IMR-90 (cell line): ENCODE measurements around the gene KIRREL1. TPM values are rescaled to one million over a fixed set of nuclear protein-coding genes. Genes with fewer than 3 reads are reported as not detected.

Experiments used
- ATAC-seq: fragments of 200-7000 bp; cut with Tn5 transposase; 2 replicates; pipeline ENCODE4 v1.9.1; 2020; ENCODE audit warnings: low read depth, mild to moderate bottlenecking, moderate library complexity
- BruUV-seq: library from RNA; stranded (reverse); fragments of 400-500 nt; replicated peaks from 2 replicates; lab custom pipeline; 2021; lab: Mats Ljungman, UMichigan
- CTCF ChIA-PET: fragments of 300-600 bp; formaldehyde crosslinking; extraction: SDS; loops from one replicate; lab custom pipeline; 2021; ENCODE audit warnings: antibody characterized with exemption; lab: Yijun Ruan, JAX
- POLR2A ChIA-PET: fragments of 300-600 bp; sonication (Branson Sonifier 250); formaldehyde crosslinking; loops from one replicate; lab custom pipeline; 2022; ENCODE audit warnings: antibody characterized with exemption; ENCODE audit not compliant: unreplicated experiment; lab: Charles Lee
- DNase-seq: peaks from one replicate; pipeline ENCODE4 v3.0.0; 2013
- H2AFZ ChIP-seq: replicated peaks from 2 replicates; pipeline ENCODE3; 2013; ENCODE audit warnings: low read length, mild to moderate bottlenecking; ENCODE audit not compliant: poor library complexity
- H2AK5ac ChIP-seq: 2 replicates; pipeline ENCODE4 v1.6.1; 2013; ENCODE audit warnings: low read depth, low read length, inconsistent platforms
- H2AK9ac ChIP-seq: replicated peaks from 2 replicates; pipeline ENCODE3; 2013; ENCODE audit warnings: mild to moderate bottlenecking, low read depth, low read length, moderate library complexity; ENCODE audit not compliant: poor library complexity
- H2BK120ac ChIP-seq: 2 replicates; pipeline ENCODE4 v1.6.1; 2013; ENCODE audit warnings: low read depth, low read length, inconsistent platforms
- H2BK15ac ChIP-seq: 3 replicates; pipeline ENCODE4 v1.6.1; 2013; ENCODE audit warnings: low read depth, low read length, inconsistent platforms
- H2BK20ac ChIP-seq: 2 replicates; pipeline ENCODE4 v1.6.1; 2013; ENCODE audit warnings: low read depth, mild to moderate bottlenecking, inconsistent platforms, low read length, moderate library complexity
- H2BK5ac ChIP-seq: 2 replicates; pipeline ENCODE4 v1.6.1; 2013; ENCODE audit warnings: mild to moderate bottlenecking, low read depth, low read length, inconsistent platforms; ENCODE audit not compliant: poor library complexity, severe bottlenecking
- H3K14ac ChIP-seq: replicated peaks from 2 replicates; pipeline ENCODE4 v1.6.1; 2013; ENCODE audit warnings: low read depth, low read length, inconsistent platforms
- H3K18ac ChIP-seq: 2 replicates; pipeline ENCODE4 v1.6.1; 2013; ENCODE audit warnings: low read depth, low read length, control low read depth
- H3K23ac ChIP-seq: 2 replicates; pipeline ENCODE4 v1.6.1; 2013; ENCODE audit warnings: low read depth, low read length, inconsistent platforms
- H3K27ac ChIP-seq: 2 replicates; pipeline ENCODE4 v1.5.1; 2013; ENCODE audit warnings: mild to moderate bottlenecking, control low read depth, low read length; ENCODE audit not compliant: insufficient read depth
- H3K27me3 ChIP-seq: 2 replicates; pipeline ENCODE4 v1.6.1; 2013; ENCODE audit warnings: low read length; ENCODE audit not compliant: control insufficient read depth, insufficient read depth
- H3K36me3 ChIP-seq: 2 replicates; pipeline ENCODE4 v1.6.1; 2013; ENCODE audit warnings: low read length, mixed read lengths; ENCODE audit not compliant: control insufficient read depth, insufficient read depth
- H3K4ac ChIP-seq: 2 replicates; pipeline ENCODE4 v1.6.1; 2013; ENCODE audit warnings: low read depth, low read length, inconsistent platforms
- H3K4me1 ChIP-seq: 2 replicates; pipeline ENCODE4 v1.6.1; 2013; ENCODE audit warnings: low read length, mixed read lengths; ENCODE audit not compliant: control insufficient read depth, insufficient read depth
- H3K4me2 ChIP-seq: 2 replicates; pipeline ENCODE4 v1.6.1; 2013; ENCODE audit warnings: low read depth, mild to moderate bottlenecking, control low read depth, low read length, moderate library complexity
- H3K4me3 ChIP-seq: 2 replicates; pipeline ENCODE4 v1.5.1; 2013; ENCODE audit warnings: low read depth, mild to moderate bottlenecking, control low read depth, low read length, moderate library complexity; ENCODE audit not compliant: insufficient read depth
- H3K56ac ChIP-seq: 2 replicates; pipeline ENCODE4 v1.6.1; 2013; ENCODE audit warnings: low read length, inconsistent platforms; ENCODE audit not compliant: insufficient read depth; ENCODE audit errors: extremely low read depth
- H3K79me1 ChIP-seq, 2 experiments: 2 replicates each; pipeline ENCODE4 v1.6.1; 2013; ENCODE audit warnings: low read length in 2 of 2, inconsistent platforms in 1 of 2, low read depth in 1 of 2
- H3K9ac ChIP-seq: 2 replicates; pipeline ENCODE4 v1.6.1; 2013; ENCODE audit warnings: low read depth, low read length, control low read depth
- H3K9me1 ChIP-seq: 2 replicates; pipeline ENCODE4 v1.6.1; 2013; ENCODE audit warnings: low read length, inconsistent platforms; ENCODE audit not compliant: insufficient read depth
- H3K9me3 ChIP-seq: 2 replicates; pipeline ENCODE4 v1.6.1; 2013; ENCODE audit warnings: low read length; ENCODE audit not compliant: control insufficient read depth, insufficient read depth
- H4K20me1 ChIP-seq: 2 replicates; pipeline ENCODE4 v1.6.1; 2013; ENCODE audit warnings: low read length, inconsistent platforms; ENCODE audit not compliant: insufficient read depth
- H4K5ac ChIP-seq: 2 replicates; pipeline ENCODE4 v1.6.1; 2013; ENCODE audit warnings: mild to moderate bottlenecking, low read depth, low read length, control low read depth
- H4K8ac ChIP-seq, 2 experiments: 2 replicates each; pipeline ENCODE4 v1.6.1; 2013; ENCODE audit warnings: low read depth in 2 of 2, low read length in 2 of 2, control low read depth in 1 of 2, inconsistent platforms in 1 of 2
- H4K91ac ChIP-seq: 2 replicates; pipeline ENCODE4 v1.6.1; 2013; ENCODE audit warnings: low read depth, low read length, inconsistent platforms; ENCODE audit not compliant: insufficient read depth
- BHLHE40 ChIP-seq: fragments of 150-350 bp; IDR thresholded peaks from 2 replicates; pipeline ENCODE4 v1.6.1; 2016; ENCODE audit warnings: mild to moderate bottlenecking, low read depth, low read length
- CEBPB ChIP-seq: IDR thresholded peaks from 2 replicates; pipeline ENCODE4 v1.6.1; 2012; ENCODE audit warnings: low read depth, low read length, improper control_type of control experiment
- CHD1 ChIP-seq: IDR thresholded peaks from 2 replicates; pipeline ENCODE4 v1.6.1; 2012; ENCODE audit warnings: low read depth, low read length, improper control_type of control experiment
- ELK1 ChIP-seq: fragments of 150-350 bp; IDR thresholded peaks from 2 replicates; pipeline ENCODE4 v1.6.1; 2016; ENCODE audit warnings: low read depth, mild to moderate bottlenecking, low read length, moderate library complexity, borderline replicate concordance
- FOS ChIP-seq: fragments of 150-350 bp; IDR thresholded peaks from 2 replicates; pipeline ENCODE4 v1.6.1; 2016; ENCODE audit warnings: low read depth, low read length
- MAFK ChIP-seq: IDR thresholded peaks from 2 replicates; pipeline ENCODE4 v1.6.1; 2012; ENCODE audit warnings: low read depth, low read length, improper control_type of control experiment
- MAZ ChIP-seq: IDR thresholded peaks from 2 replicates; pipeline ENCODE4 v1.6.1; 2012; ENCODE audit warnings: low read depth, mild to moderate bottlenecking, low read length, improper control_type of control experiment, moderate library complexity, borderline replicate concordance
- MXI1 ChIP-seq: IDR thresholded peaks from 2 replicates; pipeline ENCODE4 v1.6.1; 2012; ENCODE audit warnings: low read depth, mild to moderate bottlenecking, low read length, moderate library complexity, borderline replicate concordance
- NFE2L2 ChIP-seq: fragments of 150-350 bp; IDR thresholded peaks from 2 replicates; pipeline ENCODE4 v1.6.1; 2016; ENCODE audit warnings: low read depth, mild to moderate bottlenecking, low read length
- RAD21 ChIP-seq: IDR thresholded peaks from 2 replicates; pipeline ENCODE4 v1.6.1; 2012; ENCODE audit warnings: low read length, improper control_type of control experiment
- RCOR1 ChIP-seq: IDR thresholded peaks from 2 replicates; pipeline ENCODE4 v1.6.1; 2012; ENCODE audit warnings: mild to moderate bottlenecking, low read length, improper control_type of control experiment; ENCODE audit not compliant: insufficient replicate concordance
- RFX5 ChIP-seq: IDR thresholded peaks from 2 replicates; pipeline ENCODE4 v1.8.0; 2012; ENCODE audit warnings: low read depth, mild to moderate bottlenecking, low read length, moderate library complexity
- SMC3 ChIP-seq: fragments of 150-350 bp; IDR thresholded peaks from 2 replicates; pipeline ENCODE4 v1.6.1; 2016; ENCODE audit warnings: low read depth, mild to moderate bottlenecking, antibody characterized with exemption, low read length, moderate library complexity
- WGBS, 2 experiments: methylation state at CpG; one replicate each; pipeline versions ENCODE4 v1.1.5 to v1.1.7; 2013; ENCODE audit warnings: missing lambda C conversion rate in 2 of 2; ENCODE audit not compliant: insufficient read length in 1 of 2; ENCODE audit errors: extremely low coverage in 2 of 2; 5-methylcytosine and 5-hydroxymethylcytosine counted together
- dilution Hi-C: fragments of 300-500 bp; cut with HindIII; formaldehyde crosslinking; loops from one replicate; pipeline ENCODE4 v1.14.3; 2018; ENCODE audit warnings: low sequenced_read_pairs; ENCODE audit not compliant: unreplicated experiment
- in situ Hi-C: fragments of 300-500 bp; cut with MboI; formaldehyde crosslinking; loops from 3 replicates; pipeline ENCODE4 v1.14.3; 2019; ENCODE audit warnings: low sequenced_read_pairs, inconsistent platforms, mixed read lengths
- intact Hi-C: fragments of 100-400 bp; cut with micrococcal nuclease; formaldehyde crosslinking; loops from 2 replicates; pipeline ENCODE4 v1.10.0; 2022
- polyA plus RNA-seq, 3 experiments: library from polyadenylated mRNA; depleted of rRNA; stranded (reverse); fragments of >200 nt; gene quantifications; 2 replicates each; pipeline ENCODE4 v1.2.3, GENCODE V29; 2012; ENCODE audit warnings: low replicate concordance in 1 of 3
- total RNA-seq: library from RNA; depleted of rRNA; stranded (reverse); fragments of >200 nt; gene quantifications from 2 replicates; pipeline ENCODE4 v1.2.3, GENCODE V29; 2012
- TF ChIP-seq, protein P1 (sequence below): conservative IDR thresholded peaks from 2 replicates; pipeline ENCODE4 v1.5.1; 2012; ENCODE audit warnings: mild to moderate bottlenecking, low read depth, low read length, improper control_type of control experiment
- TF ChIP-seq, protein P2 (sequence below): fragments of 150-350 bp; IDR thresholded peaks from 2 replicates; pipeline ENCODE4 v1.6.1; 2017; ENCODE audit warnings: mild to moderate bottlenecking, antibody characterized with exemption, low read length, low read depth

KIRREL1 gene
- total and polyA plus RNA-seq, 2 of the 4 experiments (the other 2 are of a cell fraction), result 58.1 to 64.7 TPM

DNA sequence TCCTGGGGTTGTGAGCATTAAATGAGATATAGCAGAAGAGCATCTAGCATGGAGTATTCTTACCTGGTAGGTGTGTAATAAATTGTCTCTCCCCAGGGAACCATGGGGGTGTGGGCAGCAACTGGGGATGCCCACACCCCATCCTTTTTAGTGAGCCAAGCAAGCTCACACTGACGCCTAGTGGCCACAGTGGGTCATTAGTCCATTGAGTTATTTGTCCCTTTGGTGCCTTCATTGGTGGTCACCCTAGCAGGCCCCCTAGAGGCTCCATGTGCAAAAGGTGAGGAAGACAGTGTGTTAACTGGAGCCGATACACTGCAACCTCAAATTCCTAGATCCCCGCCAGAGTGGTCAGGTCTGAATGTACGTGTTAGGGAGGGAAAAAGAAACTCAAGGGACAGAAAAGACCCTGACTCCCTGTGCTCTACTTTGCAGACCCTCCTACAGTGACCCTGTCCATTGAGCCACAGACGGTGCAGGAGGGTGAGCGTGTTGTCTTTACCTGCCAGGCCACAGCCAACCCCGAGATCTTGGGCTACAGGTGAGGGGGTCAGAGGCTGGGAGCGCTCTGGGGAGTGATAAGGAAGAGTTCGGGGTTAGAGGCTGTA, 94.0 kb downstream of the KIRREL1 start:
- dilution Hi-C loops (no loop called here), in situ Hi-C loops (no loop called here), intact Hi-C loops (loop anchor here (1.0 kb wide), 3 partner anchors 51 to 118 kb away; no protein-coding TSS in a partner anchor)
- Histone ChIP-seq H2AK9ac (no peak overlapping the region), H3K9me1 (no peaks in the 10 kb centered on the region), H2AK5ac (no peak overlapping the region), H3K4me2 (no peak overlapping the region), H2AFZ (peak overlapping the region; percentile 37), H4K20me1 (peaks cover 15% of the 10 kb centered on the region), H4K91ac (no peak overlapping the region), H3K56ac (no peak overlapping the region), H2BK15ac (no peak overlapping the region), H3K4me1 (no peaks in the 10 kb centered on the region), H3K9me3 (no peaks in the 10 kb centered on the region), H3K4me3 (no peak overlapping the region), H3K4ac (no peak overlapping the region), H3K14ac (no peak overlapping the region), H4K5ac (no peak overlapping the region), H3K9ac (no peak overlapping the region), H3K27ac (no peak overlapping the region), H2BK20ac (no peak overlapping the region), H4K8ac (no peak overlapping the region), H3K23ac (no peak overlapping the region), H3K18ac (no peak overlapping the region), H3K27me3 (no peaks in the 10 kb centered on the region), H3K36me3 (peaks cover 79% of the 10 kb centered on the region), H2BK5ac (no peak overlapping the region), H3K79me1 (peaks cover 9 to 25% of the 10 kb centered on the region in 2 experiments; a peak in 3 of 4 replicates), H2BK120ac (no peak overlapping the region)
- CTCF ChIA-PET, result interaction anchor here (1.0 to 2.1 kb wide), 2 partner anchors 95 to 118 kb away, joined by 6 to 13 read pairs; no protein-coding TSS in a partner anchor
- POLR2A ChIA-PET, result no interaction called here
- peak; percentile 77 for DNase-seq
- ATAC-seq, result peak; percentile 95
- no TSS peak for BruUV-seq
- 0% methylated on average over 1 of the region's 9 CpGs; no CpG with 5 or more reads in 1 of the 2 experiments for WGBS, 2 experiments
- TF ChIP-seq, protein P1, sequence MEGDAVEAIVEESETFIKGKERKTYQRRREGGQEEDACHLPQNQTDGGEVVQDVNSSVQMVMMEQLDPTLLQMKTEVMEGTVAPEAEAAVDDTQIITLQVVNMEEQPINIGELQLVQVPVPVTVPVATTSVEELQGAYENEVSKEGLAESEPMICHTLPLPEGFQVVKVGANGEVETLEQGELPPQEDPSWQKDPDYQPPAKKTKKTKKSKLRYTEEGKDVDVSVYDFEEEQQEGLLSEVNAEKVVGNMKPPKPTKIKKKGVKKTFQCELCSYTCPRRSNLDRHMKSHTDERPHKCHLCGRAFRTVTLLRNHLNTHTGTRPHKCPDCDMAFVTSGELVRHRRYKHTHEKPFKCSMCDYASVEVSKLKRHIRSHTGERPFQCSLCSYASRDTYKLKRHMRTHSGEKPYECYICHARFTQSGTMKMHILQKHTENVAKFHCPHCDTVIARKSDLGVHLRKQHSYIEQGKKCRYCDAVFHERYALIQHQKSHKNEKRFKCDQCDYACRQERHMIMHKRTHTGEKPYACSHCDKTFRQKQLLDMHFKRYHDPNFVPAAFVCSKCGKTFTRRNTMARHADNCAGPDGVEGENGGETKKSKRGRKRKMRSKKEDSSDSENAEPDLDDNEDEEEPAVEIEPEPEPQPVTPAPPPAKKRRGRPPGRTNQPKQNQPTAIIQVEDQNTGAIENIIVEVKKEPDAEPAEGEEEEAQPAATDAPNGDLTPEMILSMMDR, result peak; percentile 99
- TF ChIP-seq MAFK (no peak), RCOR1 (no peak), ELK1 (no peak), MAZ (peak; percentile 57), MXI1 (0 out of 2 replicates have a peak, but pooled peaks have one; percentile 12), CEBPB (no peak), RAD21 (peak; percentile 97), CHD1 (no peak), SMC3 (peak; percentile 97), FOS (no peak), NFE2L2 (no peak), BHLHE40 (no peak), RFX5 (no peak)
- TF ChIP-seq, protein P2, sequence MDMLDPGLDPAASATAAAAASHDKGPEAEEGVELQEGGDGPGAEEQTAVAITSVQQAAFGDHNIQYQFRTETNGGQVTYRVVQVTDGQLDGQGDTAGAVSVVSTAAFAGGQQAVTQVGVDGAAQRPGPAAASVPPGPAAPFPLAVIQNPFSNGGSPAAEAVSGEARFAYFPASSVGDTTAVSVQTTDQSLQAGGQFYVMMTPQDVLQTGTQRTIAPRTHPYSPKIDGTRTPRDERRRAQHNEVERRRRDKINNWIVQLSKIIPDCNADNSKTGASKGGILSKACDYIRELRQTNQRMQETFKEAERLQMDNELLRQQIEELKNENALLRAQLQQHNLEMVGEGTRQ, result no peak
